Type B pancreatic cell (in vitro differentiated cells): ENCODE measurements around the gene PRKAR1B. TPM values are rescaled to one million over a fixed set of nuclear protein-coding genes. Genes with fewer than 3 reads are reported as not detected.
A peak's percentile ranks its signal among the peaks of the same experiment; 100 is the strongest.

ENCODE experiments used
- DNase-seq: peaks from one replicate; pipeline ENCODE4 v3.0.0; 2021; ENCODE audit warnings: mixed read lengths; ENCODE audit not compliant: unreplicated experiment; ENCODE audit errors: extremely low spot score
- H3K27ac Mint-ChIP-seq: 2 replicates; pipeline ENCODE4 v1.8.0; 2021; ENCODE audit warnings: mild to moderate bottlenecking, mixed read lengths
- H3K27me3 Mint-ChIP-seq: 2 replicates; pipeline ENCODE4 v1.8.0; 2021; ENCODE audit warnings: mixed read lengths
- H3K36me3 Mint-ChIP-seq: 2 replicates; pipeline ENCODE4 v1.8.0; 2021; ENCODE audit warnings: mixed read lengths
- H3K4me1 Mint-ChIP-seq: one replicate; pipeline ENCODE4 v1.8.0; 2021; ENCODE audit warnings: mixed read lengths; ENCODE audit not compliant: unreplicated experiment
- H3K4me3 Mint-ChIP-seq: 2 replicates; pipeline ENCODE4 v1.8.0; 2021; ENCODE audit warnings: mild to moderate bottlenecking, mixed read lengths
- H3K9me3 Mint-ChIP-seq: 2 replicates; pipeline ENCODE4 v1.8.0; 2021; ENCODE audit warnings: mixed read lengths
- CTCF ChIP-seq: fragments of 200-600 bp; sonication (generic); conservative IDR thresholded peaks from 2 replicates; pipeline ENCODE4 v1.5.0; 2021; ENCODE audit warnings: antibody characterized with exemption, mild to moderate bottlenecking
- total RNA-seq: library from RNA; stranded (reverse); gene quantifications from 2 replicates; pipeline ENCODE4 v1.2.1, GENCODE V29; 2021; ENCODE audit warnings: low replicate concordance

PRKAR1B gene
- total RNA-seq, 1 donor from 2014 or later: 26.1 TPM

DNA sequence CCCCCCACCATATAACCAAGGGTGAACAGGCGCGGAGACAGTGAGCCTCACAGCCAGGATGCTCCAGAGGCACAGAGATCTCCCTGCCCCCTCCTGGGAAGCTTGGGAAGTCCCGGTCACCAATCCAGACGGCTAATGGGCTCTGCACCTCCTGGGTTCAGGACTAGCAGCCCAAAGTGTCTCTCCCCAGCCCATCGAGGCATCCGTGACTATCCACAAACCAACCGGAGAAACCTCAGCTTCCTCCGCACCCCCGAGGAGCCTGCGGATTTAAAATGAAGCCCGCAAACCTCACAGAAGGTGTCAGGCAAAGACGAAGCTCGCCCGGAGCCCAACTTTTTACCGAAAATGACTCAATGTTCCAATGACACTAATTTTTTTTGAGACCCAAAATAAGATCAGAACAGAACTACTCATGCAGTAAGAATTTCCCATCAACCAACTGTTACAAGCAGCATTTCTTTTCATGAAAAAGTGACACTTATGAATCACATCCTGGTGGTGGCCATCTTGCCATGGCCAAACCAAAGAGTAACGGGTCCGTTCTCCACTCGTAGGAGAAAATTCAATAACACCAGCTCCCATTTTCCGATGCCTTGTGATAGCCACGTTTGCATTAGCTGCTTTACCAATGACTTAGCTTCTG lies 213.4 kb downstream of the PRKAR1B start:
- no peak for DNase-seq
- Mint-ChIP-seq H3K27me3 (peaks cover 27% of the 10 kb centered on the region), H3K4me3 (peak overlapping the region; percentile 54), H3K27ac (no peak overlapping the region), H3K9me3 (no peaks in the 10 kb centered on the region), H3K4me1 (peaks cover 13% of the 10 kb centered on the region), H3K36me3 (peaks cover 5% of the 10 kb centered on the region)
- TF ChIP-seq CTCF: no peak

DNA sequence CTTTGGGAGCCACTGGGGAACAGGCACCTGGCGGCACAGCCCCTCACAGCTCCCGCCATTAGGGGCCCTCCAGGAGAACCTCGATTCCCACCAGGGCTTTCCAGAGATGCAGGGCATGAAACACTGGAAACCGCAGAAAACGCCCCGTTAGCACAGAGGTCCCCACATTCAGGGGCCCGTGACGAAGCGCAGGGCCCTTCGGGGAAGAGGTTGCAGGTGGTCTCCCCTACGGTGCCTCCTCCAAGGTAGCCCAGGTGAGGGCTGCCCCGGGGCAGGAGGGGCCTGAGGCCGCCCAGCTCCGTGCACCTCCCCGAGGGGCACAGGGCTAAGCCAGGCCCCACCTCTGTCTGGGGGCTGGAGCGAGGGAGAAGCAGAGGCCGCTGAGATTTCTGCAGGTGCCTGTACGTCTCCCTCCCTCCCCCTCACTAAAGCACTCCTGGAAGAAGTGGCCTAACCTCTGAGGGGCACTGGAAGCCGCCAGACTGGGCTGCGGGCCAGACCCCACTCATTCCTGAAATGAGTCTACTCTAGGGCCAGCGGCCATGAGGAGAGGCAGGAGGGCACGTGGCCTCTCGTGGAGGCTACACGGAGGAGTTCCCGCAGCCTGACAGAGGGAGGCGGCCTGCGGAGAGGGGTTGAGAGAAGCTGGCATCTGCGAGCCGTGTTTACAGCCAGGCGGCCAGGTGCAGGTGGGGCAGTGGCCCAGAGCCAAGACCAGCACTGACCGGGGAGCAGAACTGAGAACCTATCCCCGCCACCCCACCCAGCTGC lies 214.4 kb downstream of the PRKAR1B start:
- no peak for TF ChIP-seq CTCF
- DNase-seq: no peak
- H3K36me3 Mint-ChIP-seq: peaks cover 5% of the 10 kb centered on the region
- no peaks in the 10 kb centered on the region for H3K9me3 Mint-ChIP-seq
- H3K4me1 Mint-ChIP-seq: peaks cover 13% of the 10 kb centered on the region
- no peak overlapping the region for H3K4me3 Mint-ChIP-seq
- peaks cover 21% of the 10 kb centered on the region for H3K27me3 Mint-ChIP-seq
- no peak overlapping the region for H3K27ac Mint-ChIP-seq

DNA sequence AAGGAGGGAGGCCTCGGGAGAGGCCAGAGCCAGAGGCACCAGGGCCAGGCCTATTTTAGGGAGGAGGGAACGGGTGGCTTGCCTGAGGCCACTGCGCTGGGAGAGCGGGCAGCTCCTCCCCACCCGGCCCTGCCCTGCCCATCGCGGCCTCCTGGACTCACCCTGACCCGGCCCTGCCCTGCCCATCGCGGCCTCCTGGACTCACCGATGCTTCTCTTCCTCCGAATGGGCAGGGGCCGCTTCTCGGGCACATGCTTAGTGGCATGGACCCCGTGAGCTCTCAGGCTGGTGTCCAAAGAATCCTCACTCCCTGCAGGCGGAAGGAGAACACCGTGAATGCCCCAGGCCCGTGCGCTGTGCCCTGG lies 215.0 kb downstream of the PRKAR1B start:
- Mint-ChIP-seq H3K27ac (no peak overlapping the region), H3K36me3 (peaks cover 5% of the 10 kb centered on the region)

DNA sequence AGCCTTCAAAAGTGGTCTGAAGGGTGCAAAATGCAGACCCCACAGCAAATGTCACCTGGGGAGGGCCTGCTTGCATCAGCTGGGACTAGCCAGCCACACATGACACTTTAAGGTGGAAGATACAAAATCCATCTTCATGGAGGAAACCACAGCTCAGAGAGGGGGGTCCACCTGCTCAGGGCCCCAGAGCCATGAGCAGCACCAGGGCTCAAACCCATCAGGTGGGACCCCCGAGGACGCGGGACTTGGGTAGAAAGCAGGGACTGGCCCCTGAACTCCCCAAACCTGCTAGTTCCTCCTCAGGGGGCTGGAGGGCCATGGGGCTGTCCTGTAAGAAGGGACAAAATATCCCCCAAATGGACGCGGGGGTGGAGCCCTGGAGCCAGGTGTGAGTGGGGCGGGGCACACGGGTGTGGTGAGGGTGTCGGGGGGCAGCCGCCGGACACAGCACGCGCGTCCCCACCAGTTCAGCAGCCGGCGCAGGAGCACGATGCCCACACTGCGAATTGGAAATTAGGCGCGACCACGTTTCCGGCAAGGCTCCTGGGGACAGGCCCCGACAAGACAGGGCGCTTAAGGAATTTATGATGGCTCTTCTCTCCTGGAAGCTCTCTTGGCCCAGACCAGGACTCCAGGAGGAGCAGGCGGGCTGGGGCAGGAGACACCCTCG lies 215.5 kb downstream of the PRKAR1B start:
- Mint-ChIP-seq H3K36me3 (peaks cover 5% of the 10 kb centered on the region), H3K4me1 (peaks cover 13% of the 10 kb centered on the region), H3K4me3 (no peak overlapping the region), H3K27ac (no peak overlapping the region), H3K9me3 (no peaks in the 10 kb centered on the region), H3K27me3 (peaks cover 20% of the 10 kb centered on the region)
- DNase-seq: no peak
- no peak for TF ChIP-seq CTCF

More for the DNA sequence above, 215.0 kb downstream of the PRKAR1B start:
- Mint-ChIP-seq H3K9me3 (no peaks in the 10 kb centered on the region), H3K4me3 (no peak overlapping the region), H3K4me1 (peaks cover 13% of the 10 kb centered on the region), H3K27me3 (peaks cover 20% of the 10 kb centered on the region)
- no peak for DNase-seq
- no peak for TF ChIP-seq CTCF

DNA sequence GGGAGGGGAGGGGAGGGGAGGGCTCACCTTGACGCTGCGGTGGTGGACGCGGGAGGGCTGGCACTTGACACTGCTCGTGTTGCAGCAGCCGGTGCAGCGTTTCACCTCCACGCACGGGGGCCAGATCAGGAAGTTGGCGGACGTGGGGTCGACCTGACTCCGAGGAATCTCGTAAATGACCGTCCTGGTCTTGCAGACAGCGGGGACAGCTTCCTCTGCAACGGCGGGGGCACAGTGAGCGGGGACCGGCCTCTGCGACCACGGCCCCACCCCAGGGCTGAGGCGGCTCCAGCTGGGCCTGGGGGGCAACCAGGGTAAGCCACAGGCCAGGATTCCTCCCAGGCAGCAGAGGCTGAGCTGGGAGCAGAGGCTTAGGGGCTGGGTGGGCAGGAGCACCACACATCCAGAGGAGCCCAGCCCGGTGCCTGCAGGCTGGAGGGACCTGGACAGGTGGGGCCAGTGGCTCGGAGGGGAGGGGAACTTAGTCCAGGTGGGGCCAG lies 216.2 kb downstream of the PRKAR1B start:
- Mint-ChIP-seq H3K4me1 (peaks cover 7% of the 10 kb centered on the region), H3K27ac (no peak overlapping the region), H3K27me3 (peaks cover 14% of the 10 kb centered on the region), H3K9me3 (no peaks in the 10 kb centered on the region), H3K4me3 (no peak overlapping the region), H3K36me3 (peaks cover 5% of the 10 kb centered on the region)
- DNase-seq: no peak
- no peak for TF ChIP-seq CTCF
